ENCODE data around the gene LIN7B. TPM values are rescaled to one million over a fixed set of nuclear protein-coding genes. Genes with fewer than 3 reads are reported as not detected.

LIN7B gene
- total RNA-seq, 2 donors from 2014 or later: 31.5 to 35.0 TPM

- no peaks in the 10 kb centered on the region for H3K9me3 ChIP-seq
- DNase-seq (ENCODE audit: low spot score): peak; percentile 93
- no peaks in the 10 kb centered on the region for H3K27me3 ChIP-seq
These were observed 43.5 kb downstream of the LIN7B start, which contains the start of gene TRPM4 for GRCh38 chr19:49157445-49158224. TSS of gene TRPM4 (plus strand) at chr19:49157792. CDS start at chr19:49157867, 75 bp downstream.

DNA sequence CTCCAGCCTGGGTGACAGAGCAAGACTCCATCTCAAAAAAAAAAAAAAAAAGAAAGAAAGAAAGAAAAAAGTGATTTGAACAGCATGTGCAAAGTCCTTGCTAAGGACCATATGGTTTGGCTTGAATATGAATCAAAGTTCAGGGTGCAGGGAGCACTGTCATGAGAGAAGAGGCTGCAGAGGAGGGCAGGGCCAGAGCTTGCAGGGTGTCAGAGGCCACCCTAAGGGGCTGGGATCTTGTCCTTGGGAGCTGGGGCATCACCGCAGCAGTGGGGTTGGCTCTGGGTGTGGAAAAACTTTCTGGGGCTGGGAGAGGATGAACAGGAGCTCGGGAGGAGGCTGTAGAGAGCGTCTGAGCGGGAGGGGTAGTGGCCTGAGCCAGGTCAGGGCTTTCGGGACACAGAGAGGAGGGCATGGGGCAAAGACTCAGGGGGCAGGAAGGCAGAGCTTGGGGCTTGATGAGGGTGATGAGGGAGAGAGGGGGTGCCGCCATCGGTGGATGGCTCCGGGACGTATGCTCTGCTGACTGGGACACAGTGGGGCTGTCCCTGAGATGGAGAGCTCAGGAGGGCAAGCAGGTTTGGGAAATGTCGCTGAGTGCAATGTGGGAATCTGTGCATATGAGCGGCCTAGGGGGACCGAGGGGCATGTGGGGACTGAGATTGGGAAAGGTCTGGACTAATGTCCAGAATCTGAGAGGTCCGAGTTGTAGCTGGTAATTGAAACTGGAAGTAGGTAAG is 46.5 kb downstream of the LIN7B start:
- Histone ChIP-seq H3K36me3 (no peaks in the 10 kb centered on the region), H3K27me3 (no peaks in the 10 kb centered on the region), H3K4me3 (no peak overlapping the region), H3K27ac (no peak overlapping the region), H3K9me3 (no peaks in the 10 kb centered on the region), H3K4me1 (peaks cover 0 to 42% of the 10 kb centered on the region in 2 donors)
- no peak for TF ChIP-seq CTCF (IDR thresholded peaks at IDR 0.05)
- DNase-seq (ENCODE audit: low spot score): no peak

More at GRCh38 chr19:49157445-49158224, 43.5 kb downstream of the LIN7B start, which contains the start of gene TRPM4:
- H3K27ac ChIP-seq: peak within 1 kb of the TSS; percentile 96
- peaks cover 0 to 29% of the 10 kb centered on the region in 2 donors for H3K4me1 ChIP-seq
- no peak for TF ChIP-seq CTCF (IDR thresholded peaks at IDR 0.05)
- H3K36me3 ChIP-seq: no peaks in the 10 kb centered on the region
- H3K4me3 ChIP-seq: peak within 1 kb of the TSS; percentile 87 to 97

GRCh38 chr19:49161987-49162386 is 47.8 kb downstream of the LIN7B start:
- Histone ChIP-seq H3K36me3 (no peaks in the 10 kb centered on the region), H3K4me3 (no peak overlapping the region), H3K27me3 (no peaks in the 10 kb centered on the region), H3K4me1 (peaks cover 0 to 48% of the 10 kb centered on the region in 2 donors), H3K9me3 (no peaks in the 10 kb centered on the region), H3K27ac (peak overlapping the region; percentile 16 to 25)
- no peak for DNase-seq (ENCODE audit: low spot score)
- no peak for TF ChIP-seq CTCF (IDR thresholded peaks at IDR 0.05)

GRCh38 chr19:49165111-49165750 is 51.1 kb downstream of the LIN7B start:
- no peak for DNase-seq (ENCODE audit: low spot score)
- Histone ChIP-seq H3K27me3 (no peaks in the 10 kb centered on the region), H3K9me3 (no peaks in the 10 kb centered on the region), H3K4me1 (peaks cover 0 to 24% of the 10 kb centered on the region in 2 donors), H3K27ac (peak overlapping the region; percentile 79 to 94), H3K36me3 (peaks cover 24% of the 10 kb centered on the region), H3K4me3 (peak overlapping the region; percentile 10 to 24)
- TF ChIP-seq CTCF (IDR thresholded peaks at IDR 0.05): no peak

DNA sequence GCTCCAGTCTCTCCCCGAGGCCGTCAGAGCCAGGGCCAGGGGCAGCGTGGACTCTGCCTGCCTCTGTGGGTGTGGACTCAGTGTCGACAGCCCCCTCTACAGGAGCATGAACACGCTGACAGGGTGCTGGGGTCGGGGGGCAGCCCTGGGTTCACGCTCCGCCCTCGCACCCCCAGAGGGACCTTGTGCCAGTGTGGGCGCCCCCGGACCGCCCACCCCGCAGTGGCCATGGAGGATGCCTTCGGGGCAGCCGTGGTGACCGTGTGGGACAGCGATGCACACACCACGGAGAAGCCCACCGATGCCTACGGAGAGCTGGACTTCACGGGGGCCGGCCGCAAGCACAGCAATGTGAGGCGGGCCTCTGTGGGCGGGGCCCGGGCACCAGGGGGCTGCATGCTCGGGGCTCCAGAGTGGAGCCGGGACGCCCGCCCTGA is 51.7 kb downstream of the LIN7B start:
- TF ChIP-seq CTCF (IDR thresholded peaks at IDR 0.05): peak in 1 of 2 donors; percentile 18
- peak overlapping the region; percentile 79 to 94 for H3K27ac ChIP-seq
- peaks cover 0 to 20% of the 10 kb centered on the region in 2 donors for H3K4me1 ChIP-seq
- no peaks in the 10 kb centered on the region for H3K27me3 ChIP-seq
- H3K4me3 ChIP-seq: peak overlapping the region; percentile 10 to 24
- no peak for DNase-seq (ENCODE audit: low spot score)
- peaks cover 30% of the 10 kb centered on the region for H3K36me3 ChIP-seq
- no peaks in the 10 kb centered on the region for H3K9me3 ChIP-seq

Data from right atrium auricular region (tissue), 2 donors.